Hematopoietic multipotent progenitor cell treated with erythropoietin and hydrocortisone succinate and interleukin-3 and kit ligand, for 8 days (in vitro differentiated cells): ENCODE data around the gene MRPL23.

ENCODE experiments used
- DNase-seq: peaks from one replicate; pipeline ENCODE4 v3.0.0-alpha.2; 2015

MRPL23 gene

GRCh38 chr11:1921574-1922141, 25.5 kb upstream of the MRPL23 start:
- no peak for DNase-seq

- no peak for DNase-seq
These were observed 24.6 kb upstream of the MRPL23 start for GRCh38 chr11:1922481-1923081.

GRCh38 chr11:1923201-1923956, 23.8 kb upstream of the MRPL23 start:
- DNase-seq = no peak

- no peak for DNase-seq
These were observed 23.0 kb upstream of the MRPL23 start for GRCh38 chr11:1924181-1924580.

- no peak for DNase-seq
These were observed 22.3 kb upstream of the MRPL23 start for GRCh38 chr11:1924646-1925372.

- no peak for DNase-seq
These were observed 21.6 kb upstream of the MRPL23 start for GRCh38 chr11:1925373-1926155.

- DNase-seq = no peak
These were observed 20.7 kb upstream of the MRPL23 start for GRCh38 chr11:1926156-1927025.

GRCh38 chr11:1927026-1927847, 19.9 kb upstream of the MRPL23 start:
- DNase-seq = no peak

- no peak for DNase-seq
These were observed 19.2 kb upstream of the MRPL23 start for GRCh38 chr11:1927848-1928469.

- no peak for DNase-seq
These were observed 18.7 kb upstream of the MRPL23 start for GRCh38 chr11:1928470-1928890.

- DNase-seq = no peak
These were observed 18.1 kb upstream of the MRPL23 start for GRCh38 chr11:1928891-1929541.

GRCh38 chr11:1929621-1930461, 17.3 kb upstream of the MRPL23 start:
- DNase-seq = no peak

- peak; percentile 69 for DNase-seq
These were observed 16.7 kb upstream of the MRPL23 start for GRCh38 chr11:1930462-1930830.

- DNase-seq = peak; percentile 45
These were observed 15.6 kb upstream of the MRPL23 start for GRCh38 chr11:1931341-1932104.

GRCh38 chr11:1932105-1932480, 15.0 kb upstream of the MRPL23 start:
- DNase-seq = peak; percentile 68

- no peak for DNase-seq
These were observed 14.5 kb upstream of the MRPL23 start for GRCh38 chr11:1932681-1933080.

GRCh38 chr11:1933416-1934334, 13.5 kb upstream of the MRPL23 start:
- DNase-seq = no peak
